ENCODE data around the gene GPC3.

Gene GPC3

GRCh38 chrX:133923113-133923512 is 62.3 kb downstream of the GPC3 start:
- WGBS, 2 donors (ENCODE audit: extremely low coverage in 2 of 2, insufficient read length in 2 of 2, insufficient replicate concordance in 1 of 2): no CpG with 5 or more reads among the region's 5 CpGs
- Histone ChIP-seq H3K9ac (ENCODE audit: low read depth, low read length, poor library complexity) (no peak overlapping the region), H3K9me3 (replicated peaks in 1 of 2; ENCODE audit: control insufficient read depth in 2 of 2, insufficient read depth in 1 of 2, low read depth in 1 of 2, low read length in 2 of 2) (no peaks in the 10 kb centered on the region), H3K4me2 (ENCODE audit: insufficient read depth, low read length, poor library complexity, severe bottlenecking) (no peak overlapping the region), H2AFZ (ENCODE audit: low read length) (no peak overlapping the region), H3K14ac (ENCODE audit: low read length) (no peak overlapping the region), H2BK120ac (ENCODE audit: low read depth, low read length) (no peak overlapping the region), H3K27ac (replicated peaks; ENCODE audit: low read length) (no peak overlapping the region), H3K18ac (ENCODE audit: low read length) (no peak overlapping the region), H3K4ac (ENCODE audit: low read length) (no peak overlapping the region), H2BK15ac (ENCODE audit: low read length) (no peak overlapping the region), H2BK12ac (ENCODE audit: low read length) (no peak overlapping the region), H3K23ac (ENCODE audit: low read depth, low read length, poor library complexity) (no peak overlapping the region), H4K8ac (ENCODE audit: low read depth, low read length) (no peak overlapping the region), H3K4me1 (ENCODE audit: control insufficient read depth in 2 of 2, insufficient read depth in 1 of 2, low read depth in 1 of 2, low read length in 2 of 2) (peaks cover 8 to 10% of the 10 kb centered on the region in 2 donors), H3K4me3 (ENCODE audit: low read length in 2 of 2) (no peak overlapping the region), H3K79me1 (ENCODE audit: low read depth, low read length) (no peaks in the 10 kb centered on the region), H3K36me3 (replicated peaks in 1 of 2; ENCODE audit: control insufficient read depth in 2 of 2, insufficient read depth in 2 of 2, low read length in 2 of 2) (no peaks in the 10 kb centered on the region), H4K91ac (ENCODE audit: low read depth, low read length, poor library complexity) (no peak overlapping the region), H2AK5ac (ENCODE audit: low read depth, low read length) (no peak overlapping the region), H2BK5ac (ENCODE audit: low read length) (no peak overlapping the region), H3K27me3 (ENCODE audit: control insufficient read depth in 3 of 3, insufficient read depth in 3 of 3, low read depth in 1 of 3, low read length in 3 of 3) (no peaks in the 10 kb centered on the region)
- no peak for DNase-seq (ENCODE audit: low spot score)

DNA sequence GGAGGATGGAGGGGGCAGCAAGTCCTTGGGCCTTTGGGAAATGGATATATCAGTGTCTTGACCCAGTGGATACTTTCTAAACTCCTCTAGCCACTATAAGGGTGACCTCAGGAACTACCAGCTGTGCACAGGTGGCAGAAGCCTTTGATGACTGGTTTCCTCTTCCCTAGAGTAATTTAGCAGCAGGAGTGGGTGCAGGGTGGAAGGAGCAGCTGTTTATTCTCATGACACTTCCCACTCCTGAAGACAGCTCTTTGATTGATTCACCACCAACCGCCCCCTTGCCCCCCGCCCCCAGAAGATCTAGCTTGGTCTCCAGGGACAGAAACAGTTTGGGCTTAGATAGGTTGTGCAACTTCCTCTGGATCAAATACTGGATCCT is 63.0 kb downstream of the GPC3 start:
- H2BK15ac ChIP-seq (ENCODE audit: low read length): no peak overlapping the region

DNA sequence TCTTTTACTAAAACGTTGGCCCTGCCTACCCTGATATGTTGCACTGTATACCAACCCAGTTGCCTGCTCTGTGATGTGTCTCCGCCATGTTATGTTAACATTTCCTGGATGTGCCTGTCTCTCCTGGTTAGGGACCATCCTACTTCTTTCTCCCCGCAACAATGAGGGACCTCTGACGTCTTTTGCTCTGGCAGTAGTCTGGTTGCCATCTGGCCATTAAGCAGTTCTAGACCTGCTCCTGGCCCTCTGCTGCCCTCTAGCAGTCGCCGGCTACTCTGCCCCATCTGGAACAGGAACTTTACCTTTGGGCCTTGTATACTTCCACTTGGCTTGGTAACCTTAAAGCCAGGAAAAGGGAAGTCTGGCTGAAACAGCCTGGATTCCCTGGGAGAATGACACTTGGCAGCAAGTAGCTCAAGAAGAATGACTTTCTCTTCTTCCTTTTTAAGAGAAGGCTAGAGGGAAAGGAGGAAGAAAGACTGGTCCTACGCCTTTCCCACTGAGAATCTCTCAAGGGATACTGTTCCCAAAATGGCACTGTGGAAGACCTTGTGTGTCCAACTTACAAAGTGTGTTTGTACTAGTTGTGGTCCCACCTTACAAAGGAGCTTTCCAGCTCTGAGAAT is 63.5 kb downstream of the GPC3 start:
- H3K27me3 ChIP-seq (ENCODE audit: control insufficient read depth in 3 of 3, insufficient read depth in 3 of 3, low read depth in 1 of 3, low read length in 3 of 3): no peaks in the 10 kb centered on the region
- H3K27ac ChIP-seq (replicated peaks; ENCODE audit: low read length): peak overlapping the region; percentile 49
- H3K9me3 ChIP-seq (replicated peaks in 1 of 2; ENCODE audit: control insufficient read depth in 2 of 2, insufficient read depth in 1 of 2, low read depth in 1 of 2, low read length in 2 of 2): peaks cover 0 to 4% of the 10 kb centered on the region in 2 donors
- H3K4me3 ChIP-seq (ENCODE audit: low read length in 2 of 2): no peak overlapping the region
- no peak overlapping the region for H3K4me2 ChIP-seq (ENCODE audit: insufficient read depth, low read length, poor library complexity, severe bottlenecking)
- no peak overlapping the region for H2BK12ac ChIP-seq (ENCODE audit: low read length)
- H4K8ac ChIP-seq (ENCODE audit: low read depth, low read length): no peak overlapping the region
- peak; percentile 29 for DNase-seq (ENCODE audit: low spot score)
- no CpG with 5 or more reads among the region's 7 CpGs for WGBS, 2 donors (ENCODE audit: extremely low coverage in 2 of 2, insufficient read length in 2 of 2, insufficient replicate concordance in 1 of 2)
- peaks cover 8 to 10% of the 10 kb centered on the region in 2 donors for H3K4me1 ChIP-seq (ENCODE audit: control insufficient read depth in 2 of 2, insufficient read depth in 1 of 2, low read depth in 1 of 2, low read length in 2 of 2)
- H3K36me3 ChIP-seq (replicated peaks in 1 of 2; ENCODE audit: control insufficient read depth in 2 of 2, insufficient read depth in 2 of 2, low read length in 2 of 2): no peaks in the 10 kb centered on the region
- no peak overlapping the region for H3K14ac ChIP-seq (ENCODE audit: low read length)
- H2BK15ac ChIP-seq (ENCODE audit: low read length): no peak overlapping the region
- no peak overlapping the region for H3K18ac ChIP-seq (ENCODE audit: low read length)
- H4K91ac ChIP-seq (ENCODE audit: low read depth, low read length, poor library complexity): no peak overlapping the region
- no peaks in the 10 kb centered on the region for H3K79me1 ChIP-seq (ENCODE audit: low read depth, low read length)
- H3K4ac ChIP-seq (ENCODE audit: low read length): no peak overlapping the region
- no peak overlapping the region for H2BK120ac ChIP-seq (ENCODE audit: low read depth, low read length)
- no peak overlapping the region for H3K9ac ChIP-seq (ENCODE audit: low read depth, low read length, poor library complexity)
- H3K23ac ChIP-seq (ENCODE audit: low read depth, low read length, poor library complexity): no peak overlapping the region
- no peak overlapping the region for H2AK5ac ChIP-seq (ENCODE audit: low read depth, low read length)
- no peak overlapping the region for H2BK5ac ChIP-seq (ENCODE audit: low read length)
- H2AFZ ChIP-seq (ENCODE audit: low read length): peak overlapping the region; percentile 61

More for the DNA sequence above, 63.0 kb downstream of the GPC3 start:
- no CpG with 5 or more reads among the region's 2 CpGs for WGBS, 2 donors (ENCODE audit: extremely low coverage in 2 of 2, insufficient read length in 2 of 2, insufficient replicate concordance in 1 of 2)
- Histone ChIP-seq H3K79me1 (ENCODE audit: low read depth, low read length) (no peaks in the 10 kb centered on the region), H4K8ac (ENCODE audit: low read depth, low read length) (no peak overlapping the region), H2BK12ac (ENCODE audit: low read length) (no peak overlapping the region), H2BK120ac (ENCODE audit: low read depth, low read length) (no peak overlapping the region), H3K4me3 (ENCODE audit: low read length in 2 of 2) (no peak overlapping the region), H3K9me3 (replicated peaks in 1 of 2; ENCODE audit: control insufficient read depth in 2 of 2, insufficient read depth in 1 of 2, low read depth in 1 of 2, low read length in 2 of 2) (no peaks in the 10 kb centered on the region), H2BK5ac (ENCODE audit: low read length) (no peak overlapping the region), H2AFZ (ENCODE audit: low read length) (peak overlapping the region; percentile 61), H3K36me3 (replicated peaks in 1 of 2; ENCODE audit: control insufficient read depth in 2 of 2, insufficient read depth in 2 of 2, low read length in 2 of 2) (no peaks in the 10 kb centered on the region), H2AK5ac (ENCODE audit: low read depth, low read length) (no peak overlapping the region), H3K27me3 (ENCODE audit: control insufficient read depth in 3 of 3, insufficient read depth in 3 of 3, low read depth in 1 of 3, low read length in 3 of 3) (no peaks in the 10 kb centered on the region), H3K18ac (ENCODE audit: low read length) (no peak overlapping the region), H3K4me2 (ENCODE audit: insufficient read depth, low read length, poor library complexity, severe bottlenecking) (no peak overlapping the region), H3K27ac (replicated peaks; ENCODE audit: low read length) (peak overlapping the region; percentile 49), H3K9ac (ENCODE audit: low read depth, low read length, poor library complexity) (no peak overlapping the region), H3K14ac (ENCODE audit: low read length) (no peak overlapping the region), H4K91ac (ENCODE audit: low read depth, low read length, poor library complexity) (no peak overlapping the region), H3K4ac (ENCODE audit: low read length) (no peak overlapping the region), H3K4me1 (ENCODE audit: control insufficient read depth in 2 of 2, insufficient read depth in 1 of 2, low read depth in 1 of 2, low read length in 2 of 2) (peaks cover 8 to 10% of the 10 kb centered on the region in 2 donors), H3K23ac (ENCODE audit: low read depth, low read length, poor library complexity) (no peak overlapping the region)
- DNase-seq (ENCODE audit: low spot score): no peak

DNA sequence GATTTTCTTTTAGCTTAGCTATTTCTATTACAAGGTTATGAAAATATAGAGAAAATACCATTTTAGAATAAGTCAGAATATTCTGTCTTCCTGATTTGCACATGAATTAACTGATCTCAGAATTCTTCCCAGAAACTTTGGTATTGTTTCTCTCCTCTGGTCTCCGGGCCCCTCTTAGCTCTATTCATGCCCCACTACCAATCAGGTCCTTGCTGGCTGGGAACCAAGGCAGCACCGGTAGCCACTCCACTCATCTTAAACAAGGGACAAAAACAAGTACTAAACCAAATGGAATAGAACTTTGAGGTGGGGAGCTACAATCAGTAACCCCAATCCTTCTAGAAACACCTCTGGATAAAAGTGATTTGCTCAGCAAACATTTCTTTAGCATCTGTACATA is 64.3 kb downstream of the GPC3 start:
- H3K4me3 ChIP-seq (ENCODE audit: low read length in 2 of 2): no peak overlapping the region
- no peak overlapping the region for H3K4ac ChIP-seq (ENCODE audit: low read length)
- no peak overlapping the region for H2BK5ac ChIP-seq (ENCODE audit: low read length)
- no peak overlapping the region for H4K8ac ChIP-seq (ENCODE audit: low read depth, low read length)
- H3K9ac ChIP-seq (ENCODE audit: low read depth, low read length, poor library complexity): no peak overlapping the region
- H3K23ac ChIP-seq (ENCODE audit: low read depth, low read length, poor library complexity): no peak overlapping the region
- H2AFZ ChIP-seq (ENCODE audit: low read length): peak overlapping the region; percentile 61
- no peak overlapping the region for H4K91ac ChIP-seq (ENCODE audit: low read depth, low read length, poor library complexity)
- H3K18ac ChIP-seq (ENCODE audit: low read length): no peak overlapping the region
- DNase-seq (ENCODE audit: low spot score): no peak
- H3K9me3 ChIP-seq (replicated peaks in 1 of 2; ENCODE audit: control insufficient read depth in 2 of 2, insufficient read depth in 1 of 2, low read depth in 1 of 2, low read length in 2 of 2): peaks cover 0 to 6% of the 10 kb centered on the region in 2 donors
- no peak overlapping the region for H2AK5ac ChIP-seq (ENCODE audit: low read depth, low read length)
- H3K4me1 ChIP-seq (ENCODE audit: control insufficient read depth in 2 of 2, insufficient read depth in 1 of 2, low read depth in 1 of 2, low read length in 2 of 2): peaks cover 8 to 10% of the 10 kb centered on the region in 2 donors
- H3K36me3 ChIP-seq (replicated peaks in 1 of 2; ENCODE audit: control insufficient read depth in 2 of 2, insufficient read depth in 2 of 2, low read length in 2 of 2): no peaks in the 10 kb centered on the region
- H2BK120ac ChIP-seq (ENCODE audit: low read depth, low read length): no peak overlapping the region
- H2BK12ac ChIP-seq (ENCODE audit: low read length): no peak overlapping the region
- no peaks in the 10 kb centered on the region for H3K79me1 ChIP-seq (ENCODE audit: low read depth, low read length)
- no peaks in the 10 kb centered on the region for H3K27me3 ChIP-seq (ENCODE audit: control insufficient read depth in 3 of 3, insufficient read depth in 3 of 3, low read depth in 1 of 3, low read length in 3 of 3)
- H3K14ac ChIP-seq (ENCODE audit: low read length): no peak overlapping the region
- peak overlapping the region; percentile 34 for H3K27ac ChIP-seq (replicated peaks; ENCODE audit: low read length)
- H3K4me2 ChIP-seq (ENCODE audit: insufficient read depth, low read length, poor library complexity, severe bottlenecking): no peak overlapping the region
- WGBS, 2 donors (ENCODE audit: extremely low coverage in 2 of 2, insufficient read length in 2 of 2, insufficient replicate concordance in 1 of 2): no CpG with 5 or more reads among the region's 2 CpGs
- no peak overlapping the region for H2BK15ac ChIP-seq (ENCODE audit: low read length)
